Neuron (in vitro differentiated cells): Measurements from ENCODE around the gene FOXL1.

ENCODE experiments used
- H2AFZ ChIP-seq: one replicate; pipeline ENCODE4 v1.6.1; 2013; ENCODE audit warnings: low read depth, mild to moderate bottlenecking, inconsistent platforms, low read length, moderate library complexity
- H3K27me3 ChIP-seq: one replicate; pipeline ENCODE4 v1.6.1; 2013; ENCODE audit warnings: low read length; ENCODE audit not compliant: insufficient read depth
- H3K36me3 ChIP-seq: one replicate; pipeline ENCODE4 v1.6.1; 2013; ENCODE audit warnings: low read length; ENCODE audit not compliant: insufficient read depth
- H3K4me1 ChIP-seq: one replicate; pipeline ENCODE4 v1.6.1; 2013; ENCODE audit warnings: low read length; ENCODE audit not compliant: insufficient read depth
- H3K4me3 ChIP-seq: 2 replicates; pipeline ENCODE4 v1.5.1; 2013; ENCODE audit warnings: mild to moderate bottlenecking, low read length, moderate library complexity
- H3K9me3 ChIP-seq: one replicate; pipeline ENCODE4 v1.6.1; 2013; ENCODE audit warnings: low read length

The FOXL1 gene

DNA sequence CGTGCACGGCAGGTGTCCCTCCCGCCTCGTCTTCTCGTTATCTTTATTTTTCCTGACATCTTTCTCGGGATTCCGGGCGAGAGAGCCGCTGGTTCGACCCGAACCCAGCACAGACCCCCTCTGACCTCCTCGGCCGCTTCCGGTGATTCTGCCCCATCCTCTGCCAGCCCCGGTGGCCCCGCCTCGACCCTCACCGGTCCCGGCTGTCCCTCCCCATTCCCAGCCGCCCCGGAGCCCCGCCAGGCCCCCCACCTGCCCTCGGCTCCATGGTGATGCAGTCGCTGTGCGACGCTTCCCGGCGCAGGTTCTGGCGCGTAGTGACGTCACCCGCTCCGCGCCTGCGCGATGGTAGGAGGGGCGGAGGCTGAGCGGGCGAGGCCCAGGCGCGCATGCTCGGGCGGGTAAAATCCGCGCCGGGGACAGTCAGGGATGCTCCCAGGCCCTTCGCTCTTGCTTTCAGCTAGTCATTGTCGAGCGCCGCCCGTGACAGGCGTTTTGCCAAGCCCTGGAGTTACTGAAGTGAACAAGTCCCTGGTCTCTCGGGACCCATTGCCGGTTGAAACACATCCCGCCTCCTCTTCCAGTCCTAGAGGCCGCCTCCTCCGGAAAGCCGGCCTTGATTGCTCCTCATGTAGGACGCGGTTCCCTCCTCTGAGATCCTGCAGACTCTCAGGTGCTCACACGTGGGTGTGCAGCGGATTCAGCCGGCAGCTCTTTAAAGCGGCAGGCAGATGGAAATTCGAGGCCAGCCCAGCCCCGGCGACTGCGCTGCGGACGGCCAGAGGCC lies 23.2 kb upstream of the FOXL1 start, which contains the start of gene MTHFSD:
TSS of gene MTHFSD (minus strand) at position 319 of the 787 bp plus-strand sequence. CDS start at position 268, 51 bp downstream.
- H3K4me1 ChIP-seq, result peaks cover 14% of the 10 kb centered on the region
- no peaks in the 10 kb centered on the region for H3K9me3 ChIP-seq
- peak within 1 kb of the TSS; percentile 44 for H2AFZ ChIP-seq
- H3K4me3 ChIP-seq, result peak within 1 kb of the TSS; percentile 97
- peaks cover 2% of the 10 kb centered on the region for H3K27me3 ChIP-seq
- H3K36me3 ChIP-seq, result peaks cover 13% of the 10 kb centered on the region

DNA sequence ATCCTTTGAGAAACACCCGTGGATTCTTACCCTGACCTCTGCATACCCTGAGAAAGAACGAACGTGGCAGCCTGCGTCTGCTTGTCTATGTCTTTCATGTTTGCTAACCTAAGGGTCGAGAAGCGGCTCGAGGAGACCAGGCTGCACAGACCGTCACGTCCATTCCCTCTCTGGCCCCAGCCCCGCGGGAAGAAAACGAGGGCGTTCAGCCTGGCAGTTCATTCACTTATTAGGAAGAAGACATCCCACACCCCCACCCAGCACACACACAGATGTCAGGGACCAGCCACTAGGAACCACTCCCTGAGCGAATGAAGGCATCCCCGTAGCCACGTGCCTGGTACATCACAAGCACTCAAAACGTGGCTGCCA lies 22.7 kb upstream of the FOXL1 start:
- Histone ChIP-seq H2AFZ (peak overlapping the region; percentile 44), H3K4me1 (peaks cover 14% of the 10 kb centered on the region), H3K36me3 (peaks cover 7% of the 10 kb centered on the region), H3K27me3 (peaks cover 2% of the 10 kb centered on the region), H3K9me3 (no peaks in the 10 kb centered on the region), H3K4me3 (peak overlapping the region; percentile 97)

DNA sequence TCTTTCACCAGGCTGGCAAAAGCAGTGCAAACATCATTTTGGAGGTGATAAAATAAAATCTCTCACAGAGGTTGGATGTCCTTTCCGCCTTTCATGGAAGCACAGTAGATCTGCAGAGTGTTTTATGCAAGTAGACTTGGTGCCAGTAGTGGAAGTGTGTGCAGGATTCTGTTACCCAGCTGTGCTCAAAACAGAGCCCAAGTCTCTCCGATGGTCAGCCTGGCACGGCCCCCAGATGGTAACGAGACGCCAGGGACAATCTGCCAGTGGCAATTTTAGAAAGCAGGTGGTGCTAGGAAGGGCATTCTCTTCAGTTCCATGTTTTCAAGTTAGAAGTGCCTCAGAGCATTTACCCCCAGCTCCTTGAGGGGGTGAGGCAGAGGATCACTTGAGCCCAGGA lies 21.8 kb upstream of the FOXL1 start:
- peaks cover 5% of the 10 kb centered on the region for H3K36me3 ChIP-seq
- H3K4me1 ChIP-seq, result peaks cover 14% of the 10 kb centered on the region
- H3K4me3 ChIP-seq, result no peak overlapping the region
- H3K27me3 ChIP-seq, result peaks cover 2% of the 10 kb centered on the region
- no peaks in the 10 kb centered on the region for H3K9me3 ChIP-seq
- H2AFZ ChIP-seq, result no peak overlapping the region

DNA sequence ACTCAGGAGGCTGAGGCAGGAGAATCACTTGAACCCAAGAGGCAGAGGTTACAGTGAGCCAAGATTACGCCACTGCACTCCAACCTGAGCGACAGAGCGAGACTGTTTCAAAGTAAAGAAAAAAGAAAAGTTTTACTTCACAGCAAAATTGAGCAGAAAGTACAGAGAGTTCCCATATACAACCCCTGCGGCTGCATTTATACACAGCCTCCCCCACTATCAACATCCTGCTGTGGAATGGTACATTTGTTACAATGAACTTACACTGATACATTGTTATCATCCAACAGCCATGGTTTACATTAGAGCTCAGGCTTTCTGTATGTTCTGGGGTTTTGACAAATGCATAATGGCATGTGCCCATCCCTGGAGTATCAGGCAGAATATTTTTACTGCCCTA lies 20.8 kb upstream of the FOXL1 start:
- Histone ChIP-seq H3K36me3 (peaks cover under 1% of the 10 kb centered on the region), H3K27me3 (peaks cover 2% of the 10 kb centered on the region), H3K9me3 (no peaks in the 10 kb centered on the region), H3K4me1 (peaks cover 14% of the 10 kb centered on the region), H3K4me3 (no peak overlapping the region), H2AFZ (no peak overlapping the region)

DNA sequence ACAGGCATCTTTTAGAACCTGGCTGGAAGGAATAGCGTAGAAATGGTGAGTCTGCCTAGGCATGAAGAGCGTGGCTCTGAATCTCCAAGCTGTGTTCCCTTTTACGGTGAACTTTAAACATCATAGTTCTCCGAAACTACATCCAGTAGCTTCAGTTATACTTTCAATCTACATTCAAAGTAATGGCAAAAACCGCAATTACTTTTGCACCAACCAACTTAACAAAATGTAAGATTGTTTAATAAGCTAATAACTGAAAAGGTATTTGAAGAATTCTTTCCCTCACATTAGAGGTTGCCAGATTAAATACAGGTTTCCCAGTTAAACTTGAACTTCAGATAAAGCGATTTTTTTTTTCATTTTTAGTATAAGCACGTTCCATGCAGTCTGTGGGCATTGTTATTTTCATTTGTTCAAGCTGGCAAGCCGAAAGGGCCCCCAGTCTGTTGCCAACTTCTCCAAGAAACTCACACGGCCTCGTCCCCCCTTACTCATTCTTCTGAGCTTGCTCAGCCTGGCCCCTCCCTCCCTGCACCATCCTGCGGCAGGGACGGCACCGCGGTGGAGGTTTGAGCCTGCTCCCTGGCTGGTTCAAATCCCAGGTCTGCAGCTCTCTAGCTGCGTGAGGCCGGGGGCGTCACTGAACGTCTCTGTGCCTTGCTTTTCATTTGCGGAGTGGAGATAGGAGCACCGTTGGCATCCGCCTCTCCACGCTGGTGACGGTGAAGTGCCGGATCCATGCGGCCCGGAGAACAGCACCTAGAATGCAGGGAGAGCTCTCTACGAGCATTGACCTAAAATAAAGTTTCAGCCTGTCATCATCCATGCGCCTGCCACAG lies 19.8 kb upstream of the FOXL1 start:
- Histone ChIP-seq H2AFZ (no peak overlapping the region), H3K9me3 (no peaks in the 10 kb centered on the region), H3K27me3 (peaks cover 2% of the 10 kb centered on the region), H3K4me1 (peaks cover 19% of the 10 kb centered on the region), H3K4me3 (no peak overlapping the region), H3K36me3 (no peaks in the 10 kb centered on the region)

DNA sequence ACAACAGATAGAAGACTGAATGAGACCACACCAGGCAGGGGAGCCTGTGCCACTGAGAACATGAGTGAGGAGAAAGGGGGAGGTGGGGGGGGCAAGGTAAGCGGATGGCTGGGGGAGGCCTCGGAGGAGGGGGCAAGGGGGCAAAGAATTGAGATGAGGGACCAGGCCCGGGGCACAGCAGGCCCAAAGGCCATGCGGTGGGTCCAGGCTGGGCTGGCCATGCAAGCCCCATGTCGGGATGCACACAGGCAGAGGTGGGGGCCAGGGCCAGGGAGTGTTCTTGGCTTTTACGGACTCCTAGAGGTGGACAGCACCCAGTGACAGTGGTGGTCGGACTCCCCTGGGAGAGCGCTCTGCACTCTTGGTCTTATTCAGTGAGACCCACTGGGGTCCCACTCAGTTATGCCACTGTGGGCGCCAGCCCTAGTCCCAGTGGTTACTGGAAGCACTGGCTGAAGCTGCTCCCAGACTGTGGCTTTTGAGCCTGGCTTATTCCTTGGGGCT lies 18.5 kb upstream of the FOXL1 start:
- Histone ChIP-seq H3K4me1 (peaks cover 11% of the 10 kb centered on the region), H2AFZ (no peak overlapping the region), H3K27me3 (peaks cover 12% of the 10 kb centered on the region), H3K4me3 (no peak overlapping the region), H3K36me3 (no peaks in the 10 kb centered on the region), H3K9me3 (no peaks in the 10 kb centered on the region)

DNA sequence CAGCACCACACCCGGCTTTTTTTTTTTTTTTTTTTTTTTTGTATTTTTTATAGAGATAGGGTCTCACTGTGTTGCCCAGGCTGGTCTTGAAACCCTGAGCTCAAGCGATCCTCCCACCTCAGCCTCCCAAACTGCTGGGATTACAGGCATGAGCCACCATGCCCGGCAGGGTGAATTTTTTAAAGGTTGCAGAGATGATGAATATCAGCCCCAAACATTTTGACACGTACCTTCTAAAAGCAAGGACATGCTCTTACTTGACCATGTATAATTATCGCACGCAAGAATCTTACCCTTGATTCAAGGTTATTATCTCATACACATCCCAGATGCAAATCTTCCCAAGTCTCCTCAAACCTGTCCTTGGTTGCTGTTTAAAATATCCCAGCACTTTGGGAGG lies 16.0 kb upstream of the FOXL1 start:
- no peak overlapping the region for H3K4me3 ChIP-seq
- H3K4me1 ChIP-seq, result peaks cover 6% of the 10 kb centered on the region
- H3K9me3 ChIP-seq, result no peaks in the 10 kb centered on the region
- no peak overlapping the region for H2AFZ ChIP-seq
- peaks cover 35% of the 10 kb centered on the region for H3K27me3 ChIP-seq
- no peaks in the 10 kb centered on the region for H3K36me3 ChIP-seq

DNA sequence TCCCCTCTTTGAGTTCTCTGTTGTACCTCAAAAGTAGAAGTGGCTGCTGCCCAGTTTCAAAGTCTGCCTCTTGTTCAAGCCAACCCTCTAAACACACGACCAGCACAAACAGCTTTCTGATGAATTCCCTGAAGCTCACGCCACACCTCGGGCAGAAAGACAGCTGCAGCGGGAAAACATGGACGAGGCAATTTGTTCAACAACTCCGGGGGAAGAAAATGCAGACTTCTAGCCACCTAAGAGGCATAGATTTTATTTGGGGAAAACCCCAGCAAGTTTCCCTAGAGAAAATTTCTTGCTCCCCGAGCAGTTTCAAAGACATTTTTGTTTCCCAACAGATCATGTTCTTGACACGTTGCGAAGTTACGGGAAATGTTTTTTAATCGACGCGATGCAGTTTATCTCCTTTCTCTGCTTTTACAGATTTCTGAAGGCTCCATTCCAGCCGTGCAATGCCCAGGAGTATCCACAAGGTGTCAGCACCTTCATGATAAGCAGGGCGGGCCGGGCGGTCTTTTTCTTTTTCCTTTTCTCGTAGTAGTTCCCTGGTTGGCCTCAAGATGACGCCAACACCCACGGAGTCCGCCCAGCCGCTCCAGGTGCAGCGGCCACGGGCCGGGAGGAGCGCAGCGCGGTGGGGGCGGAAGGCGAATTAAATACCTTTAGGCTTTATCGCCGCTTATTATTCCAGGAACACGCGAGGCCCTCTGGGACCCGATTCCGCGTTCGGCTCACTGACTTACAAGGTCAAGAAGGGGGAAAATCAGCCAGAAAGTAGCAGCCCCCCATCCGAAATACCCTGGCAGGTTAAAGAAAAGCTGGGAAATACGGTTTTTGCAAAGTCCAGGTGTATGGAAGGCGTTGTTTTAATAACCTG lies 14.6 kb upstream of the FOXL1 start:
- Histone ChIP-seq H3K4me1 (peaks cover 6% of the 10 kb centered on the region), H3K27me3 (peaks cover 46% of the 10 kb centered on the region), H3K4me3 (peak overlapping the region; percentile 18), H2AFZ (peak overlapping the region; percentile 64), H3K36me3 (no peaks in the 10 kb centered on the region), H3K9me3 (no peaks in the 10 kb centered on the region)

DNA sequence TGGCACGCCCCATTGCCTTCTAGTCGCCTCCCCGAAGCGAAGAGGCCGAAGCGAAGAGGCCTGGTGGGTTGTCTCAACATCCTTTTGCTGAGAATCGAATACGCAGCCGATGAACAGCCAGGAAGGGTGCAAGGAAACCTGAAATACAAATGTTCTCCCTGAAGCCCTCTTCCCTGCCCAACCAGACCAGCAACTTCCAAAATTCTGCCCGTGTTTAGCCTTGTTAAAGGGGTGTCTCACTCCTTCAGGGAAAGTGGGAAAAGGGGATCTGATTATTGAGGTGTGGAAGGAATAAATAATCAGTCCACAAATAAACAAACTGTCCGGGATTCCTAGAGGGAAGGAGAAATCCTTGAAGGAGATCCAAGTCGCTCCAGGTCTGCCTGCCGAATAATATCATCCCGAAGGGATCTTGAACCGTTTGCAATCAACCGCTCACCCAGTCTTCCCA lies 13.1 kb upstream of the FOXL1 start:
- no peak overlapping the region for H2AFZ ChIP-seq
- no peaks in the 10 kb centered on the region for H3K36me3 ChIP-seq
- no peak overlapping the region for H3K4me3 ChIP-seq
- H3K9me3 ChIP-seq, result no peaks in the 10 kb centered on the region
- peaks cover 61% of the 10 kb centered on the region for H3K27me3 ChIP-seq
- H3K4me1 ChIP-seq, result peaks cover 6% of the 10 kb centered on the region

DNA sequence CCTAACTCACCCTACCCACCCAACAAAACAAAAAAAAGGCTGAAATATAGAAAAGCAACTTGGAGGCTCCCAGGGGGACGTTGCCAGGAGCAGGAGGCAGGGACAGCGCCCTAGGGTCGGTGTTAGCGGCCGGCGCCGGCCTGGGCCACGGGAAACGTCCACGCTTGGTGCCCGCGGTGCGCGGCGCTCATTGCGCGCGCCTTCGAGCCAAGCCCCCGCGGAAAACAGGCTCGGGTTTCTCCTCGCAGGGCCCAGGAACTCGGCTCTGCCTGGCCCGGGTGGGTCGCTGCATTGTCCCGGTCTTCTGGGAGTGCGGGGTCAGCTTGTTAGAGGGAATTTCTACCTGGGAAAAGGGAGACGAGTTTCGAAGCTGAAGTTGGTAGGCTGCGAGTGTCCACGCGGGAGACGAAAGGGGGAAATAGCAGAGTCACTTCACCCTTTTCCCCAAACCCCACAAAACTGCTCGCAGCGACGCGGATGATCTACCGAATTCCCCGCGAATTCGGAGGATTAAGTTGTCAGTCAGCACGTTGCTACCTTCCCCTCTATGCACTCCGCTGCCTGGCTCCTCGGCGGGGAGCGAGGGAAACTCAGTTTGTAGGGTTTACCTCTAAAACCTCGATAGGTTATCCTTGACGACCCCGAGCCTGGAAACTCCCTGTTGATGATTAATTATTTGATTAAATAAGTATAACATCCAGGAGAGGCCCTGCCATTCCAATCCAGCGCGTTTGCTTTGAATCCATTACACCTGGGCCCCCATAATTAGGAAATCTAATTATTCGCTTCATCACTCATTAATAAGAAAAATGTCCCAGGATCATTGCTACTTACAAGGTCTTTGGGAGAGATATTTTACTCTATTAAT lies 12.5 kb upstream of the FOXL1 start:
- Histone ChIP-seq H2AFZ (no peak overlapping the region), H3K4me3 (no peak overlapping the region), H3K4me1 (peaks cover 6% of the 10 kb centered on the region), H3K36me3 (no peaks in the 10 kb centered on the region), H3K27me3 (peaks cover 68% of the 10 kb centered on the region), H3K9me3 (peaks cover 2% of the 10 kb centered on the region)

DNA sequence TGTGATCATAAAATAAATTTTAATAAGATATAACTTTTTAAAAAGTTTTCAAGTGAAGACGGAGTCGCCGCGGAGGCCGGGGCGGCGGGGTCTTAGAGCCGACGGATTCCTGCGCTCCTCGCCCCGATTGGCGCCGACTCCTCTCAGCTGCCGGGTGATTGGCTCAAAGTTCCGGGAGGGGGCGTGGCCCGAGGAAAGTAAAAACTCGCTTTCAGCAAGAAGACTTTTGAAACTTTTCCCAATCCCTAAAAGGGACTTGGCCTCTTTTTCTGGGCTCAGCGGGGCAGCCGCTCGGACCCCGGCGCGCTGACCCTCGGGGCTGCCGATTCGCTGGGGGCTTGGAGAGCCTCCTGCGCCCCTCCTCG lies 11.8 kb upstream of the FOXL1 start, which contains the start of gene FOXC2:
TSS of gene FOXC2 (plus strand) at position 229 of the 365 bp plus-strand sequence. CDS start 507 bp downstream, outside the sequence.
- Histone ChIP-seq H3K36me3 (no peaks in the 10 kb centered on the region), H3K4me3 (peak within 1 kb of the TSS; percentile 20), H3K27me3 (peaks cover 75% of the 10 kb centered on the region), H3K4me1 (peaks cover 6% of the 10 kb centered on the region), H2AFZ (no peak within 1 kb of the TSS), H3K9me3 (peaks cover 2% of the 10 kb centered on the region)
